GM12801 (cell line): ENCODE data around the gene TUBD1.

Experiments
- TF ChIP-seq, protein P1 (sequence below): IDR thresholded peaks from one replicate; pipeline ENCODE4 v1.5.1; 2011; ENCODE audit warnings: control low read depth; ENCODE audit not compliant: insufficient read length; ENCODE audit errors: extremely low read depth

The TUBD1 gene

DNA sequence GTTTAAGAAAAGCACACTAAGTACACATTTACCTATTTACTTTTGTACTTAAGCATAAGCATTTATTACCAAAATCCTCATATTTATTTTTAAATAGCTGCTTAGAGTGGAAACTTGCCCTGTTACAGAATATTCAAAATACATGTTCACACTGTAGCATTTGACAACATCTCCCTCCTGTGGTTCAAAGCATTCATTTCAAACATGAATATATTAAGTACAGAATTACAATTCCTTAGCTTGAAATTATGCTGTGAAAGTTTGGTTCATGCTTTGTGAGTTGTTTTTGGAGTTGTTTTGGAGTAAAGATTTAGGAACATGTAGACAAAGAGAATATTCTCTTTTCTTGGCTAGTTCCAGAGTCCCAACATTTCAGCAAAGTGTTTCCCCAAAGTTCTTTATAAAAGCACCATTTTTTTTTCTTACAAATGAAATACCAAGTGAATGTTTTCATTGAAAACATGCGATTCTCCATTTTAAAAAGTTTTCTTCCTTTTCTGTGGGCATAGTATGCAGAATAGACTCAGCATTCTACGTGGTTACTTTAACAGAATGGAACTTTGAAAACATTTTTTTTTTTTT is 33.2 kb downstream of the TUBD1 start:
- TF ChIP-seq, protein P1, sequence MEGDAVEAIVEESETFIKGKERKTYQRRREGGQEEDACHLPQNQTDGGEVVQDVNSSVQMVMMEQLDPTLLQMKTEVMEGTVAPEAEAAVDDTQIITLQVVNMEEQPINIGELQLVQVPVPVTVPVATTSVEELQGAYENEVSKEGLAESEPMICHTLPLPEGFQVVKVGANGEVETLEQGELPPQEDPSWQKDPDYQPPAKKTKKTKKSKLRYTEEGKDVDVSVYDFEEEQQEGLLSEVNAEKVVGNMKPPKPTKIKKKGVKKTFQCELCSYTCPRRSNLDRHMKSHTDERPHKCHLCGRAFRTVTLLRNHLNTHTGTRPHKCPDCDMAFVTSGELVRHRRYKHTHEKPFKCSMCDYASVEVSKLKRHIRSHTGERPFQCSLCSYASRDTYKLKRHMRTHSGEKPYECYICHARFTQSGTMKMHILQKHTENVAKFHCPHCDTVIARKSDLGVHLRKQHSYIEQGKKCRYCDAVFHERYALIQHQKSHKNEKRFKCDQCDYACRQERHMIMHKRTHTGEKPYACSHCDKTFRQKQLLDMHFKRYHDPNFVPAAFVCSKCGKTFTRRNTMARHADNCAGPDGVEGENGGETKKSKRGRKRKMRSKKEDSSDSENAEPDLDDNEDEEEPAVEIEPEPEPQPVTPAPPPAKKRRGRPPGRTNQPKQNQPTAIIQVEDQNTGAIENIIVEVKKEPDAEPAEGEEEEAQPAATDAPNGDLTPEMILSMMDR = no peak

DNA sequence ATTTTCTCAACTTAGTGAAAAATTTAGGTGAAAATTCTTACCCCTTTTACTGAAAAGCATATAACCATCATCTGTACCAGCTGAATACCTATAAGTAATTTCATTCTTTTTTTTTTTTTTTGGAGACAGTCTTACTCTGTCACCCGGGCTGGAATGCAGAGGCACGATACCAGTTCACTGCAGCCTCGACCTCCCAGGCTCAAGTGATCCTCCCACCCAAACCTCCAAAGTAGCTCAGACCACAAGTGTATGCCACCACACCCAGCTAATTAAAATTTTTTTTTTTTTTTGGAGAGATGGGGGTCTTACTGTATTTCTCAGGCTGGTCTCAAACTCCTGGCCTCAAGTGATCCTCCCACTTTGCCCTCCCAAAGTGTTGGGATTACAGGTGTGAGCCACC is 33.8 kb downstream of the TUBD1 start:
- TF ChIP-seq, protein P1 = no peak

DNA sequence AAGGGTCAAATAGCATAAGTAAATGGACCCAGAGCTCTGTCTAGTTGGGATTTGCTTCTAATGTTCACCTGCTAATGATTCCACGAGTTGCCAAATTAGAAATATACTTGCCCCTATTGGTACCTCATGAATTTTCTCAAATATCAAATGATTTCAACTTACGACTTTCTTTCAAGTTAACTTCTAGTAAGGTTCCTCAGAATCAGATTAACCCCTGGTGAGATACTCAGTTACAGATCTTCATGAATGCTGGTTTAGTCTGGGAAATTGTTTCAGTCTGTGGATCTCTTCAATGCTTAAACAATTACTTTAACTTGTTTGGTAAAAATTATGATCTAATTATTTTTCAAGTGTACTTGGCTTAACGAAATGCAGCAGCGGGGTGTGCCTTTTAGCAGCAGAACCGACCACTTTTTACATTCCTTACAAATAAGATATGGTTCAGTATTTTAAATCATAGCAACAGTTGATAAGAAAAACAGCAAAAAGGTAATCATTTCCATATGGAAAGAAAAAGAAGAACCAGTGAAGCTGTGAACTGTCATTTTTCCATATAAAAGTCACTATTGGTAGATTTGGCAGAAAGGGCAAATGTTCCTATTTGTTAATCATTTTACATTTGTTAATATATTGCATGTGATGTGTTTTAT is 34.5 kb downstream of the TUBD1 start:
- TF ChIP-seq, protein P1 = no peak

DNA sequence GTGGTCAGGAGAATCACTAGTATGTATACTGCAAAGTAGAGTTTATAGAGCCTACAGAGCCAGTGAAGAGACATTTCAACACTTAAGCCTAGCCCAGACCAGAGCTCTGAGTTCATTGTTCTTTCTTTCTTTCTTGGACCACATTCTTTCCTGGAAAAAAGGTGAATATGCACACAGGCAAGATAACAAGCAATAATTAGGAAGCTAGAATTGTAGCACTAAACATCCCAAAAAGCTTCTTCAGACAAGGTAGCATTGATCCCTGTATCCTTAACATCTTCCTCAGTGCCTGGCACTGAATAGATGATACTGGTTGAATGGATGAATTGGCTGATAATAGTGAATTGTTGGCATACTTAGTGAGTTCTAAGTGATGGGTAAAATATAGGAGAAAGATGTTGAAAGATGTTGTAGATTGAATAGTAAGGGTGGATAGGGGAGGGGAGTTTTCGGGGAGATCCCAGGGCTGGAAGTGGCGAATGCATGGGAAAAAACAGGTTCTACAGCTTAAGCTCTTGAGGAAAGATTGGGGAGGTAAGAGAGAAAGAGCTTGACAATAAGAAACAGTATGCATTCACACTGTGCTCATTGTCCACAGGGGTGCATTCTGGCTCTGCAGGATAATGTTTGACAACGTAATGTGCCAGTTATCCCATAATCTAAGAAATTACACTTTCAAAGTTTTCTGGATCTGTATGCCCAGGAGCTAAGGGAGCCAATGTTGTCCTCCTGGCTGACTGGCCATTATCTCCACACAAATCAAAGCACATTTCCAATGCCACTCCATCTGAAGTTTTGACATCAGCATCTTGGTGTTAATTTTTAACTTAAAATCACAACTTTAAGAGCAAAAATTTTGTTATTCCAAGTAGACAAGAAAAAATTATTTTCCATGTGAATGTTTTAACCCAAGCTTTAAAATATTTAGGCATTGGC is 35.6 kb downstream of the TUBD1 start:
- TF ChIP-seq, protein P1 = no peak

DNA sequence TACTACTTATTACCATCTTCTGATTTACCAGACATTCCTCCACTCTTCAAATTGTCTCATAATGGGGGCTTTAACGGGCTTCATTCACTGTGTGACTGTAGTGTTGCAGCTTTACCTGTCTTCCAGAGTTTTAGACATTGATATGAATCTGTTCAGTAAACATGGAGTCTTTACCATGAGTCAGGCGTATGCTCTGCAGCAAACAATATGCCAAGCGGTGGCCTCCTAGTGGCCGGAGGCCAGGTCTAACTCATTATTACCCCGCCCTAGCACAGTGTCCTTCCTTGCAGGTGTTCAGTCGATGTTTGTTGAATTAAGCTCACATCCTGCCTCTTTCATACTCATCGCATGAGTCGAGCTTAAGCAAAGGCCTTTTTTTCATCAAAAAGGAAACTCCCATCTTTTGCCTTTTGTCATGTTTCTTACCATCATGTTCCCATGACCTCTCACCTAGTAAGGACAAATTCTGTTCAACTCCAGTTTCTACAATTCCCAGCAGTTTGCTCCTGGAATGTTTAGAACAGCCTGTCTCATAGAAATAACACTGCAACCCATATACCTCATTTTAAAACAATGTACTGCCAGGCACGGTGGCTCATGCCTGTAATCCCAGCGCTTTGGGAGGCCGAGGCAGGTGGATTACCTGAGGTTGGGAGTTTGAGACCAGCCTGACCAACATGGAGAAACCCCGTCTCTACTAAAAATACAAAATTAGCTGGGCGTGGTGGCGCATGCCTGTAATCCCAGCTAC is 39.4 kb downstream of the TUBD1 start:
- TF ChIP-seq, protein P1 = no peak

DNA sequence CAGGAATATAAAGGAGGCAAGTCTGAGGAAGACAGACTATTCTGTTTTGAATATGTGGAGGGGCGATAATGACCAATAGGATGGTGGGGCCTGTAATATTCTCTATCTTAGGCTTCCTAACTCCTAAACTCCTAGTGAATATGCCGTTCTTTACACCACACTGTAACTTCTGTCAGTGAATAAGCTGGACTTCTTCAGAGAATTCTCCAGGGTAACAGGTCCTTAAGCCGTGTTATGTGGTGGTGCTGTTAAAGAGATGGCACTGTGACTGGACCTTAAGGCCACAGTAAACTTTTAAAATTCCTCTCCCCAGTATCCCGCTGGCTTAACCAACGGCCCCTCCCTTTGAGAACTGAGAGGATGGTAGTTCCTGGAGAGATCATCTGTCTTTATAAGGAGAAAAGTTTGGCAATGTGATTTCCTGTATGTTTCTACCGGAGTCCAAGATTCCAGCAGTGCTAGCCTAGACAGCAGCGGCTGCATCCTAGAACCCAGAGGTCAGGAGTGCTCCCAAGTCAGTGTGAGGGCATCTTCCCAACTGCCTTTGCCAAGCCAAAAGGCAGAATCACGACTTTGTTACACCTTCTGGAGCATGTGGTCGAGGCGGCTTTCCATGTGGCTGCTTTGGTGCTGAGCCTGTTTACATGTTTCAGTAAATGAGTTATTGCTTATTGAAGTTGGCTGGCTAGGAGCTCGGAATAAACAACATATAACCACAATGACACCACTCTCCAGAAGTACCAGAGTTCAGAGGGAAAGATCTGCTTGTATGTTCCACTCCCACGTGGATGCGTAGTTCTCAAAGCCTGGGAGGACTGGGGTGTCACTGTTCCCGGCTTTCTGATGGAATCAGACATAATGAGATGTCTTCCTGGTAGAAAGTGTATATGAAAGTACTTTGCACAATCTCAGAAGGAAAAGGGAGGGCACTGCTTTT is 41.0 kb downstream of the TUBD1 start:
- TF ChIP-seq, protein P1 = no peak
